ENCODE measurements around the gene SETD1A. TPM values are rescaled to one million over a fixed set of nuclear protein-coding genes. Genes with fewer than 3 reads are reported as not detected.

Gene SETD1A
- total RNA-seq, 1 experiment from 2014 or later: 33.2 TPM

GRCh38 chr16:30946671-30947540 lies 10.6 kb upstream of the SETD1A start:
- H3K9me3 ChIP-seq (ENCODE audit: insufficient read depth, low read depth): no peaks in the 10 kb centered on the region
- H3K9me2 ChIP-seq (ENCODE audit: insufficient read depth): no peaks in the 10 kb centered on the region
- CTCF ChIA-PET: interaction anchor here (0.6 kb wide), 1 partner anchor 24 kb away, joined by 9 read pairs; no protein-coding TSS in a partner anchor
- H4K20me1 ChIP-seq (ENCODE audit: insufficient read depth): peaks cover 24% of the 10 kb centered on the region
- intact Hi-C loops (cut with micrococcal nuclease; ENCODE audit: unreplicated experiment): no loop called here
- peaks cover 17% of the 10 kb centered on the region; the same call in 1 of the 2 replicates for H3K36me3 ChIP-seq (ENCODE audit: low read depth)
- BruUV-seq (replicated peaks): no TSS peak
- H3K27me3 ChIP-seq (ENCODE audit: insufficient read depth, low read depth): no peaks in the 10 kb centered on the region
- POLR2A ChIA-PET (ENCODE audit: unreplicated experiment): interaction anchor here (0.6 kb wide), 1 partner anchor 19 kb away, joined by 14 read pairs; no protein-coding TSS in a partner anchor
- no peak for DNase-seq
- no peak overlapping the region for H2AFZ ChIP-seq
- no peak overlapping the region for H3K4me3 ChIP-seq
- H3K4me1 ChIP-seq (replicated peaks; ENCODE audit: insufficient read depth): peaks cover 21% of the 10 kb centered on the region
- H3K79me2 ChIP-seq (ENCODE audit: low read depth): peaks cover 4% of the 10 kb centered on the region; the same call in 1 of the 2 replicates
- H3K4me2 ChIP-seq: no peak overlapping the region
- TF ChIP-seq EZH2 (IDR thresholded peaks at IDR 0.05; ENCODE audit: low read depth): no peak
- no peak for TF ChIP-seq CTCF (conservative IDR thresholded peaks at IDR 0.05)
- peaks cover 48% of the 10 kb centered on the region; the same call in 1 of the 2 replicates for H3F3A ChIP-seq (ENCODE audit: insufficient read depth, low read depth)
- no peak overlapping the region for H3K27ac ChIP-seq

- H3K4me1 ChIP-seq (replicated peaks; ENCODE audit: insufficient read depth): peaks cover 15% of the 10 kb centered on the region
- no peak overlapping the region for H3K27ac ChIP-seq
- H3K9me3 ChIP-seq (ENCODE audit: insufficient read depth, low read depth): no peaks in the 10 kb centered on the region
- ChIA-PET POLR2A (ENCODE audit: unreplicated experiment) (no interaction called here), CTCF (interaction anchor here (0.6 kb wide), 2 partner anchors 24 to 190 kb away, joined by 3 to 9 read pairs; no protein-coding TSS in a partner anchor)
- peaks cover 19% of the 10 kb centered on the region for H4K20me1 ChIP-seq (ENCODE audit: insufficient read depth)
- intact Hi-C loops (cut with micrococcal nuclease; ENCODE audit: unreplicated experiment): no loop called here
- H3K4me2 ChIP-seq: no peak overlapping the region
- BruUV-seq (replicated peaks): no TSS peak
- peaks cover 15% of the 10 kb centered on the region; the same call in 1 of the 2 replicates for H3K36me3 ChIP-seq (ENCODE audit: low read depth)
- TF ChIP-seq EZH2 (IDR thresholded peaks at IDR 0.05; ENCODE audit: low read depth): no peak
- no peak for TF ChIP-seq CTCF (conservative IDR thresholded peaks at IDR 0.05)
- H2AFZ ChIP-seq: no peak overlapping the region
- H3K79me2 ChIP-seq (ENCODE audit: low read depth): peaks cover 4% of the 10 kb centered on the region; the same call in 1 of the 2 replicates
- no peaks in the 10 kb centered on the region for H3K27me3 ChIP-seq (ENCODE audit: insufficient read depth, low read depth)
- no peaks in the 10 kb centered on the region for H3K9me2 ChIP-seq (ENCODE audit: insufficient read depth)
- H3K4me3 ChIP-seq: no peak overlapping the region
- no peak for DNase-seq
- peaks cover 50% of the 10 kb centered on the region; the same call in 1 of the 2 replicates for H3F3A ChIP-seq (ENCODE audit: insufficient read depth, low read depth)
These were observed 10.1 kb upstream of the SETD1A start for GRCh38 chr16:30947541-30947858.

GRCh38 chr16:30947859-30948666 lies 9.5 kb upstream of the SETD1A start:
- Histone ChIP-seq H2AFZ (no peak overlapping the region), H3K4me3 (peak overlapping the region; percentile 90), H3K27me3 (ENCODE audit: insufficient read depth, low read depth) (no peaks in the 10 kb centered on the region), H3K27ac (no peak overlapping the region), H3F3A (ENCODE audit: insufficient read depth, low read depth) (peaks cover 48% of the 10 kb centered on the region; the same call in 1 of the 2 replicates), H3K4me2 (peak overlapping the region; percentile 91), H4K20me1 (ENCODE audit: insufficient read depth) (peaks cover 14% of the 10 kb centered on the region), H3K79me2 (ENCODE audit: low read depth) (no peaks in the 10 kb centered on the region), H3K9me3 (ENCODE audit: insufficient read depth, low read depth) (no peaks in the 10 kb centered on the region), H3K4me1 (replicated peaks; ENCODE audit: insufficient read depth) (peaks cover 15% of the 10 kb centered on the region), H3K36me3 (ENCODE audit: low read depth) (peaks cover 9% of the 10 kb centered on the region; the same call in 1 of the 2 replicates), H3K9me2 (ENCODE audit: insufficient read depth) (no peaks in the 10 kb centered on the region)
- POLR2A ChIA-PET (ENCODE audit: unreplicated experiment): no interaction called here
- no TSS peak for BruUV-seq (replicated peaks)
- TF ChIP-seq CTCF (conservative IDR thresholded peaks at IDR 0.05) (no peak), EZH2 (IDR thresholded peaks at IDR 0.05; ENCODE audit: low read depth) (no peak)
- intact Hi-C loops (cut with micrococcal nuclease; ENCODE audit: unreplicated experiment): no loop called here
- peak; percentile 90 to 92 for DNase-seq
- CTCF ChIA-PET: interaction anchor here (0.6 kb wide), 2 partner anchors 23 to 191 kb away, joined by 3 to 9 read pairs; no protein-coding TSS in a partner anchor

Data from PC-9 (cell line).